ENCODE data around the gene PRSS56. TPM values are rescaled to one million over a fixed set of nuclear protein-coding genes. Genes with fewer than 3 reads are reported as not detected.

PRSS56 gene
- total and polyA plus RNA-seq, 11 donors, result 0.11 to 0.25 (median 0.15) TPM; not detected in 6

- Histone ChIP-seq H3K4me3 (no peak overlapping the region), H3K4me1 (no peaks in the 10 kb centered on the region), H3K27me3 (peaks cover 0 to 63% (median 3%) of the 10 kb centered on the region in 9 donors), H3K36me3 (no peaks in the 10 kb centered on the region), H3K9me3 (no peaks in the 10 kb centered on the region), H3K27ac (no peak overlapping the region)
- WGBS, 4 donors, result 90 to 93% (median 93%) methylated on average over 8 to 13 of the region's 13 CpGs
- no peak for TF ChIP-seq POLR2A (IDR thresholded peaks at IDR 0.05)
- TF ChIP-seq, protein P1, sequence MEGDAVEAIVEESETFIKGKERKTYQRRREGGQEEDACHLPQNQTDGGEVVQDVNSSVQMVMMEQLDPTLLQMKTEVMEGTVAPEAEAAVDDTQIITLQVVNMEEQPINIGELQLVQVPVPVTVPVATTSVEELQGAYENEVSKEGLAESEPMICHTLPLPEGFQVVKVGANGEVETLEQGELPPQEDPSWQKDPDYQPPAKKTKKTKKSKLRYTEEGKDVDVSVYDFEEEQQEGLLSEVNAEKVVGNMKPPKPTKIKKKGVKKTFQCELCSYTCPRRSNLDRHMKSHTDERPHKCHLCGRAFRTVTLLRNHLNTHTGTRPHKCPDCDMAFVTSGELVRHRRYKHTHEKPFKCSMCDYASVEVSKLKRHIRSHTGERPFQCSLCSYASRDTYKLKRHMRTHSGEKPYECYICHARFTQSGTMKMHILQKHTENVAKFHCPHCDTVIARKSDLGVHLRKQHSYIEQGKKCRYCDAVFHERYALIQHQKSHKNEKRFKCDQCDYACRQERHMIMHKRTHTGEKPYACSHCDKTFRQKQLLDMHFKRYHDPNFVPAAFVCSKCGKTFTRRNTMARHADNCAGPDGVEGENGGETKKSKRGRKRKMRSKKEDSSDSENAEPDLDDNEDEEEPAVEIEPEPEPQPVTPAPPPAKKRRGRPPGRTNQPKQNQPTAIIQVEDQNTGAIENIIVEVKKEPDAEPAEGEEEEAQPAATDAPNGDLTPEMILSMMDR (IDR thresholded peaks at IDR 0.05), result no peak
- DNase-seq (peak in 1 of 5 donors; percentile 22), ATAC-seq (no peak)
- intact Hi-C loops (cut with DNase I), result no loop called here
Observed at GRCh38 chr2:232477751-232478510, 42.3 kb upstream of the PRSS56 start.

- H3K4me1 ChIP-seq, result no peaks in the 10 kb centered on the region
- H3K4me3 ChIP-seq, result no peak overlapping the region
- ATAC-seq, result no peak
- peak in 3 of 5 donors; percentile 10 to 50 (median 16) for DNase-seq
- peaks cover 0 to 64% (median 5%) of the 10 kb centered on the region in 9 donors for H3K27me3 ChIP-seq
- 55 to 65% (median 59%) methylated on average over 7 to 19 of the region's 19 CpGs for WGBS, 4 donors
- H3K27ac ChIP-seq, result no peak overlapping the region
- intact Hi-C loops (cut with DNase I), result no loop called here
- no peaks in the 10 kb centered on the region for H3K9me3 ChIP-seq
- no peak for TF ChIP-seq POLR2A (IDR thresholded peaks at IDR 0.05)
- TF ChIP-seq, protein P1 (IDR thresholded peaks at IDR 0.05), result no peak
- H3K36me3 ChIP-seq, result no peaks in the 10 kb centered on the region
Observed at GRCh38 chr2:232478571-232479340, 41.4 kb upstream of the PRSS56 start.

- no peak overlapping the region for H3K4me3 ChIP-seq
- peak in 2 of 5 donors; percentile 20 to 23 for DNase-seq
- H3K36me3 ChIP-seq, result no peaks in the 10 kb centered on the region
- 76 to 83% (median 78%) methylated on average over 14 to 21 of the region's 21 CpGs for WGBS, 4 donors
- H3K27me3 ChIP-seq, result peaks cover 4 to 64% (median 10%) of the 10 kb centered on the region in 9 donors
- no peak for TF ChIP-seq POLR2A (IDR thresholded peaks at IDR 0.05)
- TF ChIP-seq, protein P1 (IDR thresholded peaks at IDR 0.05), result no peak
- no peaks in the 10 kb centered on the region for H3K9me3 ChIP-seq
- ATAC-seq, result no peak
- intact Hi-C loops (cut with DNase I), result no loop called here
- no peak overlapping the region for H3K27ac ChIP-seq
- no peaks in the 10 kb centered on the region for H3K4me1 ChIP-seq
Observed at GRCh38 chr2:232479341-232480200, 40.6 kb upstream of the PRSS56 start.

Measured in heart left ventricle (tissue), 16 donors.